HG02610 (cell line): ENCODE results near the gene SUSD4.
"Not testable (repeated sequence)": the region's sequence is repeated elsewhere in the genome, so short reads cannot be mapped to it uniquely, and the experiment has no call there.

Experiments
- ATAC-seq: cut with Tn5 transposase; IDR thresholded peaks from one replicate; pipeline ENCODE4 v1.9.1; 2021; ENCODE audit warnings: mild to moderate bottlenecking, moderate library complexity; ENCODE audit not compliant: unreplicated experiment

SUSD4 gene

GRCh38 chr1:223299553-223299952 lies 64.4 kb downstream of the SUSD4 start:
- no peak for ATAC-seq

- no peak for ATAC-seq
These were observed 65.3 kb downstream of the SUSD4 start for GRCh38 chr1:223298701-223299100.

GRCh38 chr1:223297800-223298199 lies 66.2 kb downstream of the SUSD4 start:
- no peak for ATAC-seq

GRCh38 chr1:223291796-223292195 lies 72.2 kb downstream of the SUSD4 start:
- ATAC-seq = no peak

- ATAC-seq = no peak
These were observed 73.6 kb downstream of the SUSD4 start for GRCh38 chr1:223290397-223290796.

- no peak for ATAC-seq
These were observed 74.4 kb downstream of the SUSD4 start for GRCh38 chr1:223289621-223290020.

- no peak for ATAC-seq
These were observed 75.2 kb downstream of the SUSD4 start for GRCh38 chr1:223288826-223289225.

GRCh38 chr1:223285452-223285851 lies 78.5 kb downstream of the SUSD4 start:
- ATAC-seq = no peak

GRCh38 chr1:223283697-223284096 lies 80.3 kb downstream of the SUSD4 start:
- ATAC-seq = not testable (repeated sequence)

GRCh38 chr1:223278311-223278710 lies 85.7 kb downstream of the SUSD4 start:
- not testable (repeated sequence) for ATAC-seq

- no peak for ATAC-seq
These were observed 87.9 kb downstream of the SUSD4 start for GRCh38 chr1:223276029-223276428.

GRCh38 chr1:223273511-223273910 lies 90.5 kb downstream of the SUSD4 start:
- no peak for ATAC-seq

GRCh38 chr1:223271085-223271781 lies 92.7 kb downstream of the SUSD4 start:
- ATAC-seq = no peak

GRCh38 chr1:223270155-223270554 lies 93.8 kb downstream of the SUSD4 start:
- ATAC-seq = no peak

GRCh38 chr1:223269006-223269405 lies 95.0 kb downstream of the SUSD4 start:
- ATAC-seq = no peak

GRCh38 chr1:223266632-223267172 lies 97.3 kb downstream of the SUSD4 start:
- no peak for ATAC-seq

- ATAC-seq = no peak
These were observed 98.7 kb downstream of the SUSD4 start for GRCh38 chr1:223264983-223265908.

- ATAC-seq = no peak
These were observed 99.4 kb downstream of the SUSD4 start for GRCh38 chr1:223264529-223264928.

- ATAC-seq = no peak
These were observed 102.1 kb downstream of the SUSD4 start for GRCh38 chr1:223261914-223262313.

GRCh38 chr1:223260712-223261111 lies 103.3 kb downstream of the SUSD4 start:
- no peak for ATAC-seq

GRCh38 chr1:223259462-223259861 lies 104.5 kb downstream of the SUSD4 start:
- ATAC-seq = no peak

- no peak for ATAC-seq
These were observed 105.2 kb downstream of the SUSD4 start for GRCh38 chr1:223258751-223259198.
